WERI-Rb-1 (cell line): ENCODE data around the gene MRPL28.

Experiments
- DNase-seq: peaks from one replicate; pipeline ENCODE4 v3.0.0-alpha.2; 2020
- H3K27ac ChIP-seq: fragments of 250-450 bp; sonication (Bioruptor Pico); 2 replicates; pipeline ENCODE4 v1.5.1; 2020; ENCODE audit warnings: mild to moderate bottlenecking, moderate library complexity
- H3K27me3 ChIP-seq: fragments of 250-450 bp; sonication (Bioruptor Pico); 2 replicates; pipeline ENCODE4 v1.5.1; 2021; ENCODE audit warnings: mild to moderate bottlenecking, low read depth, moderate library complexity; ENCODE audit not compliant: insufficient read depth, severe bottlenecking
- H3K36me3 ChIP-seq: fragments of 250-450 bp; sonication (Bioruptor Pico); 2 replicates; pipeline ENCODE4 v1.5.1; 2020; ENCODE audit warnings: mild to moderate bottlenecking, moderate library complexity
- H3K4me3 ChIP-seq: 2 replicates; pipeline ENCODE4 v1.5.1; 2011; ENCODE audit warnings: low read depth, mild to moderate bottlenecking, control low read depth, low read length
- H3K9me3 ChIP-seq: fragments of 250-450 bp; sonication (Bioruptor Pico); 2 replicates; pipeline ENCODE4 v1.5.1; 2021; ENCODE audit warnings: mild to moderate bottlenecking, moderate library complexity; ENCODE audit not compliant: severe bottlenecking
- CTCF ChIP-seq: IDR thresholded peaks from 2 replicates; pipeline ENCODE4 v1.5.1; 2011; ENCODE audit warnings: low read depth, mild to moderate bottlenecking, control low read depth, inconsistent platforms, low read length

MRPL28 gene

GRCh38 chr16:383326-384051 is 13.2 kb upstream of the MRPL28 start:
- Histone ChIP-seq H3K36me3 (no peaks in the 10 kb centered on the region), H3K27me3 (no peaks in the 10 kb centered on the region), H3K4me3 (peak overlapping the region; percentile 72), H3K27ac (peak overlapping the region; percentile 59), H3K9me3 (peaks cover 2% of the 10 kb centered on the region)
- no peak for DNase-seq
- no peak for TF ChIP-seq CTCF

GRCh38 chr16:381789-382717 is 11.7 kb upstream of the MRPL28 start, which contains the start of gene PGAP6:
PGAP6 (minus strand) TSS chr16:381978; CDS start chr16:381821, 157 bp downstream.
- H3K9me3 ChIP-seq = peaks cover 2% of the 10 kb centered on the region
- TF ChIP-seq CTCF = no peak
- peak within 1 kb of the TSS; percentile 77 for H3K27ac ChIP-seq
- peak; percentile 54 for DNase-seq
- peaks cover 7% of the 10 kb centered on the region for H3K36me3 ChIP-seq
- H3K4me3 ChIP-seq = peak within 1 kb of the TSS; percentile 84
- H3K27me3 ChIP-seq = no peaks in the 10 kb centered on the region

GRCh38 chr16:381012-381788 is 10.9 kb upstream of the MRPL28 start:
- TF ChIP-seq CTCF = no peak
- peak overlapping the region; percentile 84 for H3K4me3 ChIP-seq
- H3K27me3 ChIP-seq = no peaks in the 10 kb centered on the region
- H3K9me3 ChIP-seq = peaks cover 2% of the 10 kb centered on the region
- H3K27ac ChIP-seq = peak overlapping the region; percentile 77
- DNase-seq = no peak
- H3K36me3 ChIP-seq = peaks cover 15% of the 10 kb centered on the region

DNA sequence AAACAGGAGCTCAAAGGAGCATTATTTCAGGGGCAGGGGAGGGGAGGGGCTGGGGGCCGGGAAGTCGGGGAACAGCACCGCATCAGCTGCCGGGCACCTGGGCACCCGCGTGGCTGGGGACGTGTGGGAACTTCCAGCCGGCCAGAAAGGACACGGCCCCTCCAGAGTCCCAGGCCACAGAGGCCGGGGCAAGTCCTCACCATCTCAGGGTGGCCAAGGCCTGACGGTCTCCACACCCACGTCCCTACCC is 10.3 kb upstream of the MRPL28 start:
- H3K9me3 ChIP-seq = peaks cover 2% of the 10 kb centered on the region
- H3K4me3 ChIP-seq = peak overlapping the region; percentile 84
- H3K27me3 ChIP-seq = no peaks in the 10 kb centered on the region
- peaks cover 21% of the 10 kb centered on the region for H3K36me3 ChIP-seq
- H3K27ac ChIP-seq = no peak overlapping the region; the same call in 1 of the 2 replicates
- no peak for TF ChIP-seq CTCF
- no peak for DNase-seq

- DNase-seq = no peak
- H3K27me3 ChIP-seq = no peaks in the 10 kb centered on the region
- peak overlapping the region; percentile 84; the same call in 1 of the 2 replicates for H3K4me3 ChIP-seq
- peaks cover 21% of the 10 kb centered on the region for H3K36me3 ChIP-seq
- no peak overlapping the region for H3K27ac ChIP-seq
- no peak for TF ChIP-seq CTCF
- peaks cover 2% of the 10 kb centered on the region for H3K9me3 ChIP-seq
Measured at GRCh38 chr16:379961-380761, 9.8 kb upstream of the MRPL28 start.
